WTC11 (cell line): ENCODE measurements around the gene PPP1R36. TPM values are rescaled to one million over a fixed set of nuclear protein-coding genes. Genes with fewer than 3 reads are reported as not detected.

ENCODE experiments used
- AFF4 ChIP-seq: sonication (generic); formaldehyde crosslinking; IDR thresholded peaks from 2 replicates; pipeline ENCODE4 v1.8.1; 2023; ENCODE audit warnings: mild to moderate bottlenecking, missing genetic modification reagents, borderline replicate concordance
- CREB1 ChIP-seq: sonication (generic); formaldehyde crosslinking; IDR thresholded peaks from 2 replicates; pipeline ENCODE4 v1.8.0; 2023; ENCODE audit warnings: mild to moderate bottlenecking, missing genetic modification reagents
- ETV6 ChIP-seq: sonication (generic); formaldehyde crosslinking; IDR thresholded peaks from 2 replicates; pipeline ENCODE4 v1.8.1; 2022; ENCODE audit warnings: mild to moderate bottlenecking, missing genetic modification reagents
- GRHL2 ChIP-seq: fragments of 250-450 bp; sonication (Bioruptor Pico); IDR thresholded peaks from 2 replicates; pipeline ENCODE4 v1.8.0; 2022; ENCODE audit warnings: mild to moderate bottlenecking, moderate library complexity; ENCODE audit not compliant: insufficient replicate concordance, severe bottlenecking
- MYBL2 ChIP-seq: sonication (generic); formaldehyde crosslinking; IDR thresholded peaks from 2 replicates; pipeline ENCODE4 v1.8.1; 2023; ENCODE audit warnings: mild to moderate bottlenecking, moderate library complexity, missing genetic modification reagents
- NR2C2 ChIP-seq: sonication (generic); formaldehyde crosslinking; IDR thresholded peaks from 2 replicates; pipeline ENCODE4 v1.8.0; 2022; ENCODE audit warnings: mild to moderate bottlenecking, missing genetic modification reagents
- SMAD3 ChIP-seq: sonication (generic); formaldehyde crosslinking; IDR thresholded peaks from 2 replicates; pipeline ENCODE4 v1.8.0; 2022; ENCODE audit warnings: missing genetic modification reagents, mild to moderate bottlenecking, borderline replicate concordance
- SP1 ChIP-seq: sonication (generic); formaldehyde crosslinking; conservative IDR thresholded peaks from 2 replicates; pipeline ENCODE4 v1.8.1; 2022; ENCODE audit warnings: missing genetic modification reagents
- STAT6 ChIP-seq: sonication (generic); formaldehyde crosslinking; conservative IDR thresholded peaks from 2 replicates; pipeline ENCODE4 v1.8.1; 2023; ENCODE audit warnings: mild to moderate bottlenecking, low read depth, missing genetic modification reagents, moderate library complexity
- TEAD1 ChIP-seq: sonication (generic); formaldehyde crosslinking; IDR thresholded peaks from 2 replicates; pipeline ENCODE4 v1.8.0; 2022; ENCODE audit warnings: mild to moderate bottlenecking, missing genetic modification reagents
- TP53 ChIP-seq: sonication (generic); formaldehyde crosslinking; IDR thresholded peaks from 2 replicates; pipeline ENCODE4 v1.8.1; 2023; ENCODE audit warnings: mild to moderate bottlenecking, missing genetic modification reagents
- ZNF232 ChIP-seq: sonication (generic); formaldehyde crosslinking; IDR thresholded peaks from 2 replicates; pipeline ENCODE4 v1.8.0; 2022; ENCODE audit warnings: mild to moderate bottlenecking, missing genetic modification reagents
- total RNA-seq: library from RNA; stranded (reverse); gene quantifications from 3 replicates; pipeline ENCODE4 v1.2.3, GENCODE V29; 2021
- TF ChIP-seq, protein P1 (sequence below): sonication (generic); formaldehyde crosslinking; IDR thresholded peaks from 2 replicates; pipeline ENCODE4 v1.8.0; 2022; ENCODE audit warnings: mild to moderate bottlenecking, missing genetic modification reagents
- TF ChIP-seq, protein P2 (sequence below): sonication (generic); formaldehyde crosslinking; IDR thresholded peaks from 2 replicates; pipeline ENCODE4 v1.8.0; 2022; ENCODE audit warnings: missing genetic modification reagents
- TF ChIP-seq, protein P3 (sequence below): sonication (generic); formaldehyde crosslinking; IDR thresholded peaks from 2 replicates; pipeline ENCODE4 v1.8.0; 2022; ENCODE audit warnings: mild to moderate bottlenecking, missing genetic modification reagents
- TF ChIP-seq, protein P4 (sequence below): sonication (generic); formaldehyde crosslinking; IDR thresholded peaks from 2 replicates; pipeline ENCODE4 v1.8.0; 2022; ENCODE audit warnings: mild to moderate bottlenecking, missing genetic modification reagents
- TF ChIP-seq, protein P5 (sequence below): sonication (generic); formaldehyde crosslinking; IDR thresholded peaks from 2 replicates; pipeline ENCODE4 v1.8.0; 2023; ENCODE audit warnings: mild to moderate bottlenecking, missing genetic modification reagents
- TF ChIP-seq, protein P6 (sequence below): sonication (generic); formaldehyde crosslinking; IDR thresholded peaks from 2 replicates; pipeline ENCODE4 v1.8.0; 2022; ENCODE audit warnings: mild to moderate bottlenecking, missing genetic modification reagents

PPP1R36 gene
- total RNA-seq, 1 experiment from 2014 or later = 0.70 TPM

- peak; percentile 50; the same call in 1 of the 2 replicates for TF ChIP-seq CREB1 (CRISPR knock-in tag)
- TF ChIP-seq, protein P1, sequence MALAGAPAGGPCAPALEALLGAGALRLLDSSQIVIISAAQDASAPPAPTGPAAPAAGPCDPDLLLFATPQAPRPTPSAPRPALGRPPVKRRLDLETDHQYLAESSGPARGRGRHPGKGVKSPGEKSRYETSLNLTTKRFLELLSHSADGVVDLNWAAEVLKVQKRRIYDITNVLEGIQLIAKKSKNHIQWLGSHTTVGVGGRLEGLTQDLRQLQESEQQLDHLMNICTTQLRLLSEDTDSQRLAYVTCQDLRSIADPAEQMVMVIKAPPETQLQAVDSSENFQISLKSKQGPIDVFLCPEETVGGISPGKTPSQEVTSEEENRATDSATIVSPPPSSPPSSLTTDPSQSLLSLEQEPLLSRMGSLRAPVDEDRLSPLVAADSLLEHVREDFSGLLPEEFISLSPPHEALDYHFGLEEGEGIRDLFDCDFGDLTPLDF (CRISPR knock-in tag) = peak; percentile 80; the same call in 1 of the 2 replicates
- no peak for TF ChIP-seq NR2C2 (CRISPR knock-in tag)
- peak; percentile 88 for TF ChIP-seq ZNF232 (CRISPR knock-in tag)
- TF ChIP-seq, protein P2, sequence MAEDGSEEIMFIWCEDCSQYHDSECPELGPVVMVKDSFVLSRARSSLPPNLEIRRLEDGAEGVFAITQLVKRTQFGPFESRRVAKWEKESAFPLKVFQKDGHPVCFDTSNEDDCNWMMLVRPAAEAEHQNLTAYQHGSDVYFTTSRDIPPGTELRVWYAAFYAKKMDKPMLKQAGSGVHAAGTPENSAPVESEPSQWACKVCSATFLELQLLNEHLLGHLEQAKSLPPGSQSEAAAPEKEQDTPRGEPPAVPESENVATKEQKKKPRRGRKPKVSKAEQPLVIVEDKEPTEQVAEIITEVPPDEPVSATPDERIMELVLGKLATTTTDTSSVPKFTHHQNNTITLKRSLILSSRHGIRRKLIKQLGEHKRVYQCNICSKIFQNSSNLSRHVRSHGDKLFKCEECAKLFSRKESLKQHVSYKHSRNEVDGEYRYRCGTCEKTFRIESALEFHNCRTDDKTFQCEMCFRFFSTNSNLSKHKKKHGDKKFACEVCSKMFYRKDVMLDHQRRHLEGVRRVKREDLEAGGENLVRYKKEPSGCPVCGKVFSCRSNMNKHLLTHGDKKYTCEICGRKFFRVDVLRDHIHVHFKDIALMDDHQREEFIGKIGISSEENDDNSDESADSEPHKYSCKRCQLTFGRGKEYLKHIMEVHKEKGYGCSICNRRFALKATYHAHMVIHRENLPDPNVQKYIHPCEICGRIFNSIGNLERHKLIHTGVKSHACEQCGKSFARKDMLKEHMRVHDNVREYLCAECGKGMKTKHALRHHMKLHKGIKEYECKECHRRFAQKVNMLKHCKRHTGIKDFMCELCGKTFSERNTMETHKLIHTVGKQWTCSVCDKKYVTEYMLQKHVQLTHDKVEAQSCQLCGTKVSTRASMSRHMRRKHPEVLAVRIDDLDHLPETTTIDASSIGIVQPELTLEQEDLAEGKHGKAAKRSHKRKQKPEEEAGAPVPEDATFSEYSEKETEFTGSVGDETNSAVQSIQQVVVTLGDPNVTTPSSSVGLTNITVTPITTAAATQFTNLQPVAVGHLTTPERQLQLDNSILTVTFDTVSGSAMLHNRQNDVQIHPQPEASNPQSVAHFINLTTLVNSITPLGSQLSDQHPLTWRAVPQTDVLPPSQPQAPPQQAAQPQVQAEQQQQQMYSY = peak; percentile 79; the same call in 1 of the 2 replicates
- TF ChIP-seq, protein P3, sequence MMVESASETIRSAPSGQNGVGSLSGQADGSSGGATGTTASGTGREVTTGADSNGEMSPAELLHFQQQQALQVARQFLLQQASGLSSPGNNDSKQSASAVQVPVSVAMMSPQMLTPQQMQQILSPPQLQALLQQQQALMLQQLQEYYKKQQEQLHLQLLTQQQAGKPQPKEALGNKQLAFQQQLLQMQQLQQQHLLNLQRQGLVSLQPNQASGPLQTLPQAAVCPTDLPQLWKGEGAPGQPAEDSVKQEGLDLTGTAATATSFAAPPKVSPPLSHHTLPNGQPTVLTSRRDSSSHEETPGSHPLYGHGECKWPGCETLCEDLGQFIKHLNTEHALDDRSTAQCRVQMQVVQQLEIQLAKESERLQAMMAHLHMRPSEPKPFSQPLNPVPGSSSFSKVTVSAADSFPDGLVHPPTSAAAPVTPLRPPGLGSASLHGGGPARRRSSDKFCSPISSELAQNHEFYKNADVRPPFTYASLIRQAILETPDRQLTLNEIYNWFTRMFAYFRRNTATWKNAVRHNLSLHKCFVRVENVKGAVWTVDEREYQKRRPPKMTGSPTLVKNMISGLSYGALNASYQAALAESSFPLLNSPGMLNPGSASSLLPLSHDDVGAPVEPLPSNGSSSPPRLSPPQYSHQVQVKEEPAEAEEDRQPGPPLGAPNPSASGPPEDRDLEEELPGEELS (CRISPR knock-in tag) = peak; percentile 62; the same call in 1 of the 2 replicates
- peak; percentile 74; the same call in 1 of the 2 replicates for TF ChIP-seq TP53 (CRISPR knock-in tag)
- TF ChIP-seq ETV6 (CRISPR knock-in tag) = peak; percentile 86
- TF ChIP-seq SP1 (CRISPR knock-in tag) = peak; percentile 78
- no peak for TF ChIP-seq STAT6 (CRISPR knock-in tag)
- TF ChIP-seq AFF4 (CRISPR knock-in tag) = 0 out of 2 replicates have a peak, but pooled peaks have one; percentile 44
- TF ChIP-seq SMAD3 (CRISPR knock-in tag) = peak; percentile 68; the same call in 1 of the 2 replicates
- TF ChIP-seq, protein P4, sequence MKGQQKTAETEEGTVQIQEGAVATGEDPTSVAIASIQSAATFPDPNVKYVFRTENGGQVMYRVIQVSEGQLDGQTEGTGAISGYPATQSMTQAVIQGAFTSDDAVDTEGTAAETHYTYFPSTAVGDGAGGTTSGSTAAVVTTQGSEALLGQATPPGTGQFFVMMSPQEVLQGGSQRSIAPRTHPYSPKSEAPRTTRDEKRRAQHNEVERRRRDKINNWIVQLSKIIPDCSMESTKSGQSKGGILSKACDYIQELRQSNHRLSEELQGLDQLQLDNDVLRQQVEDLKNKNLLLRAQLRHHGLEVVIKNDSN (CRISPR knock-in tag) = peak; percentile 49; the same call in 1 of the 2 replicates
- TF ChIP-seq, protein P5, sequence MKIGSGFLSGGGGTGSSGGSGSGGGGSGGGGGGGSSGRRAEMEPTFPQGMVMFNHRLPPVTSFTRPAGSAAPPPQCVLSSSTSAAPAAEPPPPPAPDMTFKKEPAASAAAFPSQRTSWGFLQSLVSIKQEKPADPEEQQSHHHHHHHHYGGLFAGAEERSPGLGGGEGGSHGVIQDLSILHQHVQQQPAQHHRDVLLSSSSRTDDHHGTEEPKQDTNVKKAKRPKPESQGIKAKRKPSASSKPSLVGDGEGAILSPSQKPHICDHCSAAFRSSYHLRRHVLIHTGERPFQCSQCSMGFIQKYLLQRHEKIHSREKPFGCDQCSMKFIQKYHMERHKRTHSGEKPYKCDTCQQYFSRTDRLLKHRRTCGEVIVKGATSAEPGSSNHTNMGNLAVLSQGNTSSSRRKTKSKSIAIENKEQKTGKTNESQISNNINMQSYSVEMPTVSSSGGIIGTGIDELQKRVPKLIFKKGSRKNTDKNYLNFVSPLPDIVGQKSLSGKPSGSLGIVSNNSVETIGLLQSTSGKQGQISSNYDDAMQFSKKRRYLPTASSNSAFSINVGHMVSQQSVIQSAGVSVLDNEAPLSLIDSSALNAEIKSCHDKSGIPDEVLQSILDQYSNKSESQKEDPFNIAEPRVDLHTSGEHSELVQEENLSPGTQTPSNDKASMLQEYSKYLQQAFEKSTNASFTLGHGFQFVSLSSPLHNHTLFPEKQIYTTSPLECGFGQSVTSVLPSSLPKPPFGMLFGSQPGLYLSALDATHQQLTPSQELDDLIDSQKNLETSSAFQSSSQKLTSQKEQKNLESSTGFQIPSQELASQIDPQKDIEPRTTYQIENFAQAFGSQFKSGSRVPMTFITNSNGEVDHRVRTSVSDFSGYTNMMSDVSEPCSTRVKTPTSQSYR (CRISPR knock-in tag) = 0 out of 2 replicates have a peak, but pooled peaks have one; percentile 41
- TF ChIP-seq MYBL2 = peak; percentile 97
- TF ChIP-seq TEAD1 = peak; percentile 63; the same call in 1 of the 2 replicates
- TF ChIP-seq GRHL2 (CRISPR knock-in tag) = no peak
- TF ChIP-seq, protein P6, sequence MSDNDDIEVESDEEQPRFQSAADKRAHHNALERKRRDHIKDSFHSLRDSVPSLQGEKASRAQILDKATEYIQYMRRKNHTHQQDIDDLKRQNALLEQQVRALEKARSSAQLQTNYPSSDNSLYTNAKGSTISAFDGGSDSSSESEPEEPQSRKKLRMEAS (CRISPR knock-in tag) = peak; percentile 92; the same call in 1 of the 2 replicates
Observed at GRCh38 chr14:64540208-64541202, 9.3 kb upstream of the PPP1R36 start, which contains the start of gene HSPA2 (continued).
